ENCODE data around the gene SYT14.

- no peak for TF ChIP-seq CTCF (IDR thresholded peaks at IDR 0.05)
- no peak for TF ChIP-seq ZBTB43 (CRISPR knock-in tag; IDR thresholded peaks at IDR 0.05)
- no peak for TF ChIP-seq FOXP4 (CRISPR knock-in tag; IDR thresholded peaks at IDR 0.05)
- no peak for TF ChIP-seq STAT6 (CRISPR knock-in tag; conservative IDR thresholded peaks at IDR 0.05; ENCODE audit: low read depth)
- TF ChIP-seq ZNF121 (CRISPR knock-in tag; IDR thresholded peaks at IDR 0.05), result no peak
- TF ChIP-seq TCF7 (CRISPR knock-in tag; IDR thresholded peaks at IDR 0.05; ENCODE audit: low read depth), result no peak
- TF ChIP-seq ZNF423 (CRISPR knock-in tag; IDR thresholded peaks at IDR 0.05), result no peak
Measured at GRCh38 chr1:209985002-209985401, 47.0 kb downstream of the SYT14 start.

Data from WTC11 (cell line).